ENCODE results near the gene NUDT19. TPM values are rescaled to one million over a fixed set of nuclear protein-coding genes. Genes with fewer than 3 reads are reported as not detected.
A peak's percentile ranks its signal among the peaks of the same experiment; 100 is the strongest.

Gene NUDT19
- total RNA-seq, 1 donor from 2014 or later, result 18.5 TPM

GRCh38 chr19:32675720-32676185, 15.9 kb upstream of the NUDT19 start, which contains the start of gene RGS9BP:
Gene RGS9BP, plus strand, starts transcription at chr19:32675848. Its CDS starts 416 bp downstream, at chr19:32676264.
- peaks cover 21% of the 10 kb centered on the region for H3K27me3 ChIP-seq (ENCODE audit: low read depth)
- ATAC-seq (peak; percentile 88 to 89), DNase-seq (peak; percentile 90)
- no peaks in the 10 kb centered on the region for H3K36me3 ChIP-seq
- H3K9me3 ChIP-seq, result no peaks in the 10 kb centered on the region
- peak within 1 kb of the TSS; percentile 91 for H3K4me3 ChIP-seq
- intact Hi-C loops (cut with DNase I), result no loop called here
- no peak for TF ChIP-seq CTCF (IDR thresholded peaks at IDR 0.05)
- peaks cover 24% of the 10 kb centered on the region for H3K4me1 ChIP-seq
- peak within 1 kb of the TSS; percentile 82 for H3K27ac ChIP-seq

- ATAC-seq, result peak; percentile 6 to 21
- Histone ChIP-seq H3K27ac (no peak overlapping the region), H3K4me1 (peaks cover 23% of the 10 kb centered on the region), H3K27me3 (ENCODE audit: low read depth) (peaks cover 21% of the 10 kb centered on the region), H3K36me3 (no peaks in the 10 kb centered on the region), H3K9me3 (no peaks in the 10 kb centered on the region), H3K4me3 (peak overlapping the region; percentile 91)
- DNase-seq, result no peak
- peak; percentile 12 for TF ChIP-seq CTCF (IDR thresholded peaks at IDR 0.05)
- intact Hi-C loops (cut with DNase I), result no loop called here
Observed at GRCh38 chr19:32676186-32676894, 15.3 kb upstream of the NUDT19 start.

GRCh38 chr19:32676895-32677359, 14.7 kb upstream of the NUDT19 start:
- DNase-seq (no peak), ATAC-seq (no peak)
- Histone ChIP-seq H3K27ac (no peak overlapping the region), H3K27me3 (ENCODE audit: low read depth) (peaks cover 21% of the 10 kb centered on the region), H3K9me3 (no peaks in the 10 kb centered on the region), H3K4me1 (peaks cover 23% of the 10 kb centered on the region), H3K36me3 (no peaks in the 10 kb centered on the region), H3K4me3 (peak overlapping the region; percentile 91)
- TF ChIP-seq CTCF (IDR thresholded peaks at IDR 0.05), result no peak
- intact Hi-C loops (cut with DNase I), result no loop called here

- no peak for TF ChIP-seq CTCF (IDR thresholded peaks at IDR 0.05)
- Histone ChIP-seq H3K27me3 (ENCODE audit: low read depth) (peaks cover 21% of the 10 kb centered on the region), H3K4me3 (no peak overlapping the region), H3K4me1 (peaks cover 23% of the 10 kb centered on the region), H3K36me3 (no peaks in the 10 kb centered on the region), H3K27ac (peak overlapping the region; percentile 28), H3K9me3 (no peaks in the 10 kb centered on the region)
- ATAC-seq (no peak), DNase-seq (no peak)
- intact Hi-C loops (cut with DNase I), result no loop called here
Observed at GRCh38 chr19:32677657-32678056, 14.0 kb upstream of the NUDT19 start.

GRCh38 chr19:32680986-32681385, 10.6 kb upstream of the NUDT19 start:
- ATAC-seq, result no peak
- intact Hi-C loops (cut with DNase I), result no loop called here
- no peak for TF ChIP-seq CTCF (IDR thresholded peaks at IDR 0.05)
- H3K9me3 ChIP-seq, result no peaks in the 10 kb centered on the region
- no peak overlapping the region for H3K4me3 ChIP-seq
- H3K27me3 ChIP-seq (ENCODE audit: low read depth), result peaks cover 18% of the 10 kb centered on the region
- peaks cover 3% of the 10 kb centered on the region for H3K4me1 ChIP-seq
- no peak overlapping the region for H3K27ac ChIP-seq
- H3K36me3 ChIP-seq, result no peaks in the 10 kb centered on the region
- DNase-seq, result no peak

All from lower lobe of right lung (tissue), 2 donors.